Adrenal gland (tissue), 5 donors: ENCODE data around the gene LPCAT3.

Experiments used
- POLR2A ChIP-seq, 2 donors: fragments of 450-650 bp; IDR thresholded peaks; one replicate each; pipeline ENCODE4 v1.6.1; 2017; ENCODE audit warnings: antibody characterized with exemption in 2 of 2, mild to moderate bottlenecking in 2 of 2, moderate library complexity in 1 of 2
- TF ChIP-seq, protein P1 (sequence below), 6 experiments: fragments of 450-650 bp in 4 of 6; fragments of 200-600 bp in 2 of 6; sonication (generic) in 1 of 6; IDR thresholded peaks; 1 replicate in 5 of 6; 2 replicates in 1 of 6; pipeline versions ENCODE4 v1.5.1 to v1.8.0; 2016 to 2021; ENCODE audit warnings: antibody characterized with exemption in 6 of 6, mild to moderate bottlenecking in 2 of 6, moderate library complexity in 1 of 6
- donor health status: DM: no; HTN: no; CAD: no.

DNA sequence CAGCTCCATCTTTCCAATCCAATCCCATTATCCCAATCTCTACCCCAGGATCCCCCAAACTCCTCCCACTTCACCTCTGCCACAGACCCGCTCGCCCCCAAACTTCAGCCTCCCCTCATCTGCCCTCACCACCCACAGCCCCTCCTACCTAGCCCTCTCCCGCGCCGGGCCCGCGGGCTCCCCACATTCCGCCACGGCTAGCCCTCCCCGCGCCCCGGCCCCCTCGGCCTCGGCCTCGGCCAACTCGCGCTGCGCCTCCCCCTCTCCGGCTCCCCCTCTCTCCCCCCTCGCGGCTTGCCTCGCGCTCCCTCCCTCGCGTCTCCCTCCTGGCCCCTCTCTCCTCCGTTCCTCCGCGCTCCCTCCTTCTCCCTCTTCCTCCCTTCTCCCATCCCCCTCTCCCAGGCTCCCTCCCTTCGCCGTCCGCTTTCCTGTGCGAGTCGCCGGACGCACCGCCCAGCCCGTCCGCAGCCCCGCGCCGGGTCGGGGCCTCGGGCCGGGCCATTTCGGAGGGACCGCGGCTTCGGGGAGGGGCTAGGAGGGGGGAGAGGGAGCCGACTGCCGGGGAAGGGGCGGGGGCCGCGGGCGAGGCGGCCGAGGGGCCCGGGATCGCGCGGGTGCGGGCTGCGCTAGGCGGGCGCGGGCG lies 90.8 kb downstream of the LPCAT3 start, which contains the start of gene ATN1:
- TF ChIP-seq, protein P1, sequence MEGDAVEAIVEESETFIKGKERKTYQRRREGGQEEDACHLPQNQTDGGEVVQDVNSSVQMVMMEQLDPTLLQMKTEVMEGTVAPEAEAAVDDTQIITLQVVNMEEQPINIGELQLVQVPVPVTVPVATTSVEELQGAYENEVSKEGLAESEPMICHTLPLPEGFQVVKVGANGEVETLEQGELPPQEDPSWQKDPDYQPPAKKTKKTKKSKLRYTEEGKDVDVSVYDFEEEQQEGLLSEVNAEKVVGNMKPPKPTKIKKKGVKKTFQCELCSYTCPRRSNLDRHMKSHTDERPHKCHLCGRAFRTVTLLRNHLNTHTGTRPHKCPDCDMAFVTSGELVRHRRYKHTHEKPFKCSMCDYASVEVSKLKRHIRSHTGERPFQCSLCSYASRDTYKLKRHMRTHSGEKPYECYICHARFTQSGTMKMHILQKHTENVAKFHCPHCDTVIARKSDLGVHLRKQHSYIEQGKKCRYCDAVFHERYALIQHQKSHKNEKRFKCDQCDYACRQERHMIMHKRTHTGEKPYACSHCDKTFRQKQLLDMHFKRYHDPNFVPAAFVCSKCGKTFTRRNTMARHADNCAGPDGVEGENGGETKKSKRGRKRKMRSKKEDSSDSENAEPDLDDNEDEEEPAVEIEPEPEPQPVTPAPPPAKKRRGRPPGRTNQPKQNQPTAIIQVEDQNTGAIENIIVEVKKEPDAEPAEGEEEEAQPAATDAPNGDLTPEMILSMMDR (IDR thresholded peaks at IDR 0.05), result no peak
- peak; percentile 61 to 78 for TF ChIP-seq POLR2A (IDR thresholded peaks at IDR 0.05)
